ENCODE results near the gene PLA2G1B. TPM values are rescaled to one million over a fixed set of nuclear protein-coding genes. Genes with fewer than 3 reads are reported as not detected.

PLA2G1B gene
- total and polyA plus RNA-seq, 9 of the 15 experiments (the other 6 are each of a cell fraction or from before 2014, with no cell fraction given): 1.4 TPM; not detected in 8

DNA sequence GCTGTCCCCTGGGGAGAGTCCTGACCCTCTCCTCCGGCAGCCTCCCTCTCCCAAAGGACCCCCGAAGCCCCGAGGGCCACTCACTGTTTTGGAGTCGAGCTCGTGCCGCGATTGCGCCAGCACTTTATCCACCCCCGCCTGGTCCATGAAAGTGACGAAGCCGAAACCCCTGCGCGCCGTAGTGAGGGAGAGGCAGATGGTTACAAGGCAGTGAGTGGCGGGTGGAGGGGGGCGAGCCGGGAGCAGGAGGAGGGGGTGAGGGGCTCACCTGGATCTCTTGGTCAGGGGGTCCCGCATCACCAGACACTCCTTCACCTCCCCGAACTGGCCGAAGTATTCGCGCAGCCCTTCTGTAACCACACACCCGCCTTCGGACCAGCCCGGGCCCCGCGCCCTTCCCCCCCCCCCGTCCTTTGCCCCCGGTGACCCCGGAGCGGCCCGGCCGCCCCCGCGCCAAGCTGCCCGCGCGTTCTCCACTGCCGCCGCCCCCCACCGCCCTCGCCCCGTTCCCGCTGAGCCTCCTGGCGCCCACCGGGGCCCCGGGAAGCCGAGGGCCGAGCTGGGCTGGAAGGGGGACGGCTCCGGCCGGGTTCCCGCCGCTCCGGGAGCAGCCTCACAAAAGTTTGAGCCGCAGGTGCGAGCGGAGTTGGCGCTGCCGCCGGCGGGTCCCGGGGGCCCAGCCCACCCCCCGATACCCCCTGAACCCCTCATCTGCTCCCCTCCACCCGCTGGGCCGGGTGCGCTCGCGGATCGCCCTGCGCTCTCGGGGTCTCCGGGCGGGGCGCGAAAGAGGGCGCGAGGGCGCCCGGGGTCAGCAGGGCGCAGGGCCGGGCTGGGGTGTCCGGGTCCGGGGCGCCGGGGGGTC, 40.6 kb upstream of the PLA2G1B start:
- Histone ChIP-seq H3K9ac (ENCODE audit: insufficient read depth in 1 of 2, low read depth in 2 of 2, low read length in 2 of 2) (no peak overlapping the region), H2AFZ (ENCODE audit: low read depth, low read length) (no peak overlapping the region), H3K27ac (ENCODE audit: extremely low read depth, low read depth, low read length) (no peak overlapping the region), H3K27me3 (ENCODE audit: control insufficient read depth in 2 of 2, insufficient read depth in 2 of 2, low read length in 2 of 2) (peaks cover 42 to 69% of the 10 kb centered on the region in 2 experiments), H3K9me1 (ENCODE audit: control insufficient read depth, insufficient read depth, low read length) (peaks cover 6% of the 10 kb centered on the region), H4K20me1 (replicated peaks; ENCODE audit: control insufficient read depth, insufficient read depth, low read length) (peaks cover 26% of the 10 kb centered on the region), H3K4me3 (no peak overlapping the region), H3K36me3 (ENCODE audit: control insufficient read depth, insufficient read depth, low read length) (no peaks in the 10 kb centered on the region), H3K79me2 (ENCODE audit: control insufficient read depth, insufficient read depth, low read length) (no peaks in the 10 kb centered on the region), H3K4me1 (replicated peaks in 1 of 2; ENCODE audit: control insufficient read depth in 2 of 2, insufficient read depth in 2 of 2, low read length in 2 of 2) (peaks cover 0 to 19% of the 10 kb centered on the region in 2 experiments; a peak in 2 of 5 replicates), H3K4me2 (ENCODE audit: insufficient read depth, low read length) (no peak overlapping the region), H3K9me3 (replicated peaks; ENCODE audit: control insufficient read depth, insufficient read depth, low read depth, low read length) (no peaks in the 10 kb centered on the region)
- intact Hi-C loops (cut with micrococcal nuclease) (no loop called here), in situ Hi-C loops (cut with MboI) (no loop called here)
- FAIRE-seq: no peak
- TF ChIP-seq, protein P1, sequence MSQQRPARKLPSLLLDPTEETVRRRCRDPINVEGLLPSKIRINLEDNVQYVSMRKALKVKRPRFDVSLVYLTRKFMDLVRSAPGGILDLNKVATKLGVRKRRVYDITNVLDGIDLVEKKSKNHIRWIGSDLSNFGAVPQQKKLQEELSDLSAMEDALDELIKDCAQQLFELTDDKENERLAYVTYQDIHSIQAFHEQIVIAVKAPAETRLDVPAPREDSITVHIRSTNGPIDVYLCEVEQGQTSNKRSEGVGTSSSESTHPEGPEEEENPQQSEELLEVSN (IDR thresholded peaks at IDR 0.05; ENCODE audit: borderline replicate concordance in 1 of 2, extremely low read depth in 1 of 2, insufficient read depth in 1 of 2, insufficient read length in 1 of 2, low read depth in 1 of 2, low read length in 1 of 2, poor library complexity in 1 of 2, severe bottlenecking in 1 of 2): peak in 1 of 2 experiments; percentile 36
- peak; percentile 63 for TF ChIP-seq EGR1 (conservative IDR thresholded peaks at IDR 0.05)
- TF ChIP-seq ZNF143 (CRISPR knock-in tag; IDR thresholded peaks at IDR 0.05): no peak
- peak in 2 of 4 experiments; percentile 54 to 61 for DNase-seq (ENCODE audit: extremely low read depth in 1 of 4, low spot score in 3 of 4)
- 3% methylated on average over 15 of the region's 86 CpGs for WGBS (ENCODE audit: insufficient coverage, low coverage, missing lambda C conversion rate)
- POLR2A ChIA-PET: interaction anchor here (0.7 to 3.0 kb wide), 3 partner anchors 7 to 60 kb away, joined by 4 to 12 read pairs (median 10); no protein-coding TSS in a partner anchor
- ATAC-seq: no peak
- CTCF ChIA-PET (ENCODE audit: low intra/inter-chr PET ratio): no interaction called here
- BruUV-seq (replicated peaks): no TSS peak

All from K562 (cell line).